Neural progenitor cell (in vitro differentiated cells): Measurements from ENCODE around the gene POC5. TPM values are rescaled to one million over a fixed set of nuclear protein-coding genes. Genes with fewer than 3 reads are reported as not detected.
A peak's percentile ranks its signal among the peaks of the same experiment; 100 is the strongest.

Experiments used
- DNase-seq: peaks from one replicate; pipeline ENCODE4 v3.0.0-alpha.2; 2016; ENCODE audit warnings: low spot score
- H2AFZ ChIP-seq: fragments of 200-600 bp; sonication (generic); replicated peaks from 2 replicates; pipeline ENCODE4 v1.6.1; 2016; ENCODE audit warnings: antibody characterized with exemption
- H3F3A ChIP-seq: fragments of 200-600 bp; sonication (generic); 2 replicates; pipeline ENCODE4 v1.6.1; 2016; ENCODE audit warnings: antibody characterized with exemption, low read depth
- H3K27ac ChIP-seq: fragments of 200-600 bp; sonication (generic); 2 replicates; pipeline ENCODE4 v1.5.1; 2016; ENCODE audit warnings: mild to moderate bottlenecking
- H3K27me3 ChIP-seq: fragments of 200-600 bp; sonication (generic); 2 replicates; pipeline ENCODE4 v1.6.1; 2016; ENCODE audit warnings: mild to moderate bottlenecking, moderate library complexity
- H3K36me3 ChIP-seq: fragments of 200-600 bp; sonication (generic); 2 replicates; pipeline ENCODE4 v1.5.1; 2016
- H3K4me1 ChIP-seq: fragments of 200-600 bp; sonication (generic); 2 replicates; pipeline ENCODE4 v1.6.1; 2016; ENCODE audit warnings: mixed run types
- H3K4me2 ChIP-seq: fragments of 200-600 bp; sonication (generic); 2 replicates; pipeline ENCODE4 v1.6.1; 2016
- H3K4me3 ChIP-seq: fragments of 200-600 bp; sonication (generic); 2 replicates; pipeline ENCODE4 v1.5.1; 2016
- H3K79me2 ChIP-seq: fragments of 200-600 bp; sonication (generic); 2 replicates; pipeline ENCODE4 v1.6.1; 2016; ENCODE audit warnings: low read depth
- H3K9ac ChIP-seq: fragments of 200-600 bp; sonication (generic); 2 replicates; pipeline ENCODE4 v1.6.1; 2016
- H3K9me3 ChIP-seq: fragments of 200-600 bp; sonication (generic); 2 replicates; pipeline ENCODE4 v1.5.1; 2016; ENCODE audit warnings: low read depth
- H4K20me1 ChIP-seq: fragments of 200-600 bp; sonication (generic); 2 replicates; pipeline ENCODE4 v1.6.1; 2016; ENCODE audit warnings: low read depth
- H3K27ac Mint-ChIP-seq: 3 replicates; pipeline ENCODE4 v1.8.0; 2021; ENCODE audit warnings: mixed read lengths
- H3K27me3 Mint-ChIP-seq: 2 replicates; pipeline ENCODE4 v1.8.0; 2022; ENCODE audit warnings: low read depth, mild to moderate bottlenecking, inconsistent platforms, moderate library complexity, mixed read lengths; ENCODE audit not compliant: insufficient read depth
- H3K36me3 Mint-ChIP-seq: 3 replicates; pipeline ENCODE4 v1.8.0; 2021; ENCODE audit warnings: mixed read lengths
- H3K4me1 Mint-ChIP-seq: 3 replicates; pipeline ENCODE4 v1.8.0; 2021; ENCODE audit warnings: mixed read lengths
- H3K4me3 Mint-ChIP-seq: 3 replicates; pipeline ENCODE4 v1.8.0; 2021; ENCODE audit warnings: mild to moderate bottlenecking, moderate library complexity, mixed read lengths
- H3K9me3 Mint-ChIP-seq: 3 replicates; pipeline ENCODE4 v1.8.0; 2020; ENCODE audit warnings: mixed read lengths
- CTCF ChIP-seq: fragments of 200-600 bp; sonication (generic); IDR thresholded peaks from 2 replicates; pipeline ENCODE4 v1.5.1; 2017; ENCODE audit warnings: antibody characterized with exemption, mild to moderate bottlenecking
- EZH2 ChIP-seq: fragments of 200-600 bp; sonication (generic); IDR thresholded peaks from 2 replicates; pipeline ENCODE4 v1.6.1; 2017; ENCODE audit warnings: antibody characterized with exemption, mild to moderate bottlenecking, moderate library complexity
- EZH2phosphoT487 ChIP-seq: fragments of 200-600 bp; sonication (generic); IDR thresholded peaks from 2 replicates; pipeline ENCODE4 v1.6.1; 2017; ENCODE audit warnings: antibody characterized with exemption
- total RNA-seq: library from RNA; depleted of rRNA; stranded (reverse); fragments of >200 nt; gene quantifications from 2 replicates; pipeline ENCODE4 v1.2.3, GENCODE V29; 2015; ENCODE audit warnings: low replicate concordance

Gene POC5
- total RNA-seq, 1 donor from 2014 or later = 58.2 TPM

GRCh38 chr5:75686480-75686879 is 30.8 kb downstream of the POC5 start:
- H3K79me2 ChIP-seq = no peaks in the 10 kb centered on the region
- no peak overlapping the region for H3K4me3 ChIP-seq
- no peak overlapping the region for H3K27ac ChIP-seq
- Mint-ChIP-seq H3K27ac (no peak overlapping the region), H3K36me3 (peaks cover 2% of the 10 kb centered on the region), H3K27me3 (no peaks in the 10 kb centered on the region), H3K9me3 (no peaks in the 10 kb centered on the region), H3K4me1 (no peaks in the 10 kb centered on the region), H3K4me3 (no peak overlapping the region)
- no peak for DNase-seq
- no peaks in the 10 kb centered on the region for H3K4me1 ChIP-seq
- TF ChIP-seq EZH2phosphoT487 (no peak), EZH2 (no peak)
- no peaks in the 10 kb centered on the region for H3F3A ChIP-seq
- H3K27me3 ChIP-seq = no peaks in the 10 kb centered on the region
- no peak overlapping the region for H2AFZ ChIP-seq
- H4K20me1 ChIP-seq = no peaks in the 10 kb centered on the region
- no peak overlapping the region for H3K9ac ChIP-seq
- H3K36me3 ChIP-seq = peaks cover 10% of the 10 kb centered on the region
- H3K4me2 ChIP-seq = no peak overlapping the region
- no peaks in the 10 kb centered on the region for H3K9me3 ChIP-seq

- peaks cover 10% of the 10 kb centered on the region for H3K36me3 ChIP-seq
- TF ChIP-seq EZH2phosphoT487 (no peak), CTCF (no peak), EZH2 (no peak)
- H3K27ac Mint-ChIP-seq = no peak overlapping the region
Observed at GRCh38 chr5:75685141-75685540, 32.1 kb downstream of the POC5 start.

DNA sequence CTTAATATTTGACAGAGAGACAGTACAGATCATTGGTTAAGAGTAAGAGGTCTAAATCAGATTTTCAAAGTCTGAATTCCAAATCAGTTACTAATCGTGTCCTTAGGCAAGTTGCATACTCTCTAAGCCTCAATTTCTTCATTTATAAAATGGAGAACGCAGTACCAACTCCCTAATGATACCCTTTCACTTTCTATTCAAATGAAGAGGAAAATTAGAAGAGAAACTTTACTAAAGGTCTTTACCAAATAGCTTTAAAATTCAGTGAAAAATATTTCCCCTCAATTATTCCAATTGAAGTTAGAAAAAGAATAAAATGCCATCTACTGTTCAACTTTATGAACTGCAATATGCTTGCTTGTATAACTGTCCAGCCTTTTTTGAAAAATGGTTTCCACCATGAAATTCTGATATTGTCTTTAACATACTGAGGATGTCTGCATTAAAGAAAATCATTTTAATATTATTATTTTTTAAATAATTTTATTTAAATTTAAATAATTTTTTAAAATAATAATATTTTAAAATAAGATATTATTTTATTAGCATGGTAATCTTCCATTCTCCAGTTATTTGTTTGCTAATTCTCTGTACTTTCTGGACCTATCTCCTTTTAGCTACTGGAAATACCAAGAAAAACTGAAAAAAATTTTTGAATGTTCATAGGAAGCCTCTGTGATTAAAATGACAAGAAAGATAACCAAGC is 36.0 kb downstream of the POC5 start:
- no peak overlapping the region for H3K9ac ChIP-seq

More at GRCh38 chr5:75685141-75685540, 32.1 kb downstream of the POC5 start:
- no peak for DNase-seq
- no peak overlapping the region for H3K27ac ChIP-seq
- H3K4me2 ChIP-seq = no peak overlapping the region
- no peaks in the 10 kb centered on the region for H3K9me3 ChIP-seq
- H3K4me1 Mint-ChIP-seq = no peaks in the 10 kb centered on the region
- no peaks in the 10 kb centered on the region for H3K4me1 ChIP-seq
- H3K27me3 ChIP-seq = no peaks in the 10 kb centered on the region
- no peak overlapping the region for H3K4me3 Mint-ChIP-seq
- H3K36me3 Mint-ChIP-seq = peaks cover 2% of the 10 kb centered on the region
- H3K4me3 ChIP-seq = no peak overlapping the region
- no peaks in the 10 kb centered on the region for H3F3A ChIP-seq
- H3K9me3 Mint-ChIP-seq = no peaks in the 10 kb centered on the region
- H4K20me1 ChIP-seq = no peaks in the 10 kb centered on the region
- H3K79me2 ChIP-seq = no peaks in the 10 kb centered on the region
- no peak overlapping the region for H3K9ac ChIP-seq
- no peaks in the 10 kb centered on the region for H3K27me3 Mint-ChIP-seq
- no peak overlapping the region for H2AFZ ChIP-seq

More for the DNA sequence above, 36.0 kb downstream of the POC5 start:
- Histone ChIP-seq H3K79me2 (no peaks in the 10 kb centered on the region), H2AFZ (no peak overlapping the region), H3K36me3 (no peaks in the 10 kb centered on the region), H4K20me1 (no peaks in the 10 kb centered on the region), H3F3A (no peaks in the 10 kb centered on the region), H3K4me2 (no peak overlapping the region), H3K4me3 (no peak overlapping the region), H3K4me1 (no peaks in the 10 kb centered on the region), H3K9me3 (no peaks in the 10 kb centered on the region), H3K27me3 (no peaks in the 10 kb centered on the region), H3K27ac (no peak overlapping the region)
- TF ChIP-seq EZH2 (no peak), CTCF (peak; percentile 74), EZH2phosphoT487 (no peak)
- Mint-ChIP-seq H3K27me3 (no peaks in the 10 kb centered on the region), H3K4me1 (no peaks in the 10 kb centered on the region), H3K4me3 (no peak overlapping the region), H3K9me3 (no peaks in the 10 kb centered on the region), H3K36me3 (no peaks in the 10 kb centered on the region), H3K27ac (no peak overlapping the region)
- peak; percentile 33 for DNase-seq
